ENCODE data around the gene RMDN2. TPM values are rescaled to one million over a fixed set of nuclear protein-coding genes. Genes with fewer than 3 reads are reported as not detected.

RMDN2 gene
- total RNA-seq, 2 donors from 2014 or later, result 3.9 to 4.9 TPM

DNA sequence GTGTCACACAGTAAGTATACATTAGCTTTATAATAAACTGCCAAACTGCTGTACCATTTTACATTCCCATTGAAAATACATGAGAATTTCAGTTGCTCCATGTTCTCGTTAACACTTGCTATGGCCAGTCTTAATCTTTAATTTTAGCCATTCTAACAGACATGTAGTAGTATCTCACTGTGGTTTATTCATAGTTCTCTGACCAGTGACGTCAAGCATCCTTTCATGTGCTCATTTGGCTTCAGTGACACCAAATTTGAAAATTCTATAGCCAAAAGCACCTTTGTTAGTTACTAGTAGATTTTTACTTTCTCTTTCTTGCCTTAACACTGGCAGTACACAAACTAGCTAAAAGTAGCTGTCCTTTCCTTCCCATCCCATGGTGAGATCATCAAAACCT, 107.9 kb downstream of the RMDN2 start:
- Mint-ChIP-seq H3K4me1 (peaks cover 1% of the 10 kb centered on the region), H3K27me3 (ENCODE audit: insufficient read depth) (peaks cover 20% of the 10 kb centered on the region), H3K36me3 (ENCODE audit: low read depth) (no peaks in the 10 kb centered on the region), H3K9me3 (no peaks in the 10 kb centered on the region), H3K27ac (no peak overlapping the region), H3K4me3 (no peak overlapping the region)
- DNase-seq, result no peak
- WGBS, 2 experiments (ENCODE audit: insufficient coverage in 1 of 2, insufficient read length in 1 of 2), result 88 to 94% methylated on average over 2 of the region's 2 CpGs
- Histone ChIP-seq H3K4me1 (ENCODE audit: control insufficient read depth, insufficient read depth, low read length) (no peaks in the 10 kb centered on the region), H3K9ac (ENCODE audit: extremely low read depth, low read length, poor library complexity, severe bottlenecking) (no peak overlapping the region), H3K27ac (ENCODE audit: low read depth, low read length) (no peak overlapping the region), H3K27me3 (ENCODE audit: control insufficient read depth, insufficient read depth, low read length, poor library complexity, severe bottlenecking) (no peaks in the 10 kb centered on the region), H3K4me3 (ENCODE audit: low read length) (no peak overlapping the region), H3K36me3 (ENCODE audit: control insufficient read depth, insufficient read depth, low read length) (no peaks in the 10 kb centered on the region), H3K9me3 (ENCODE audit: control insufficient read depth, low read length) (no peaks in the 10 kb centered on the region)
- TF ChIP-seq, protein P1, sequence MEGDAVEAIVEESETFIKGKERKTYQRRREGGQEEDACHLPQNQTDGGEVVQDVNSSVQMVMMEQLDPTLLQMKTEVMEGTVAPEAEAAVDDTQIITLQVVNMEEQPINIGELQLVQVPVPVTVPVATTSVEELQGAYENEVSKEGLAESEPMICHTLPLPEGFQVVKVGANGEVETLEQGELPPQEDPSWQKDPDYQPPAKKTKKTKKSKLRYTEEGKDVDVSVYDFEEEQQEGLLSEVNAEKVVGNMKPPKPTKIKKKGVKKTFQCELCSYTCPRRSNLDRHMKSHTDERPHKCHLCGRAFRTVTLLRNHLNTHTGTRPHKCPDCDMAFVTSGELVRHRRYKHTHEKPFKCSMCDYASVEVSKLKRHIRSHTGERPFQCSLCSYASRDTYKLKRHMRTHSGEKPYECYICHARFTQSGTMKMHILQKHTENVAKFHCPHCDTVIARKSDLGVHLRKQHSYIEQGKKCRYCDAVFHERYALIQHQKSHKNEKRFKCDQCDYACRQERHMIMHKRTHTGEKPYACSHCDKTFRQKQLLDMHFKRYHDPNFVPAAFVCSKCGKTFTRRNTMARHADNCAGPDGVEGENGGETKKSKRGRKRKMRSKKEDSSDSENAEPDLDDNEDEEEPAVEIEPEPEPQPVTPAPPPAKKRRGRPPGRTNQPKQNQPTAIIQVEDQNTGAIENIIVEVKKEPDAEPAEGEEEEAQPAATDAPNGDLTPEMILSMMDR (conservative IDR thresholded peaks at IDR 0.05), result no peak

GRCh38 chr2:38033646-38034045, 108.6 kb downstream of the RMDN2 start:
- peaks cover 6% of the 10 kb centered on the region for H3K4me1 Mint-ChIP-seq
- Histone ChIP-seq H3K36me3 (ENCODE audit: control insufficient read depth, insufficient read depth, low read length) (no peaks in the 10 kb centered on the region), H3K4me1 (ENCODE audit: control insufficient read depth, insufficient read depth, low read length) (no peaks in the 10 kb centered on the region), H3K9me3 (ENCODE audit: control insufficient read depth, low read length) (no peaks in the 10 kb centered on the region), H3K9ac (ENCODE audit: extremely low read depth, low read length, poor library complexity, severe bottlenecking) (no peak overlapping the region), H3K27ac (ENCODE audit: low read depth, low read length) (no peak overlapping the region), H3K27me3 (ENCODE audit: control insufficient read depth, insufficient read depth, low read length, poor library complexity, severe bottlenecking) (no peaks in the 10 kb centered on the region), H3K4me3 (ENCODE audit: low read length) (no peak overlapping the region)
- H3K9me3 Mint-ChIP-seq, result no peaks in the 10 kb centered on the region
- no peak overlapping the region for H3K4me3 Mint-ChIP-seq
- H3K27ac Mint-ChIP-seq, result no peak overlapping the region
- H3K27me3 Mint-ChIP-seq (ENCODE audit: insufficient read depth), result peaks cover 27% of the 10 kb centered on the region
- DNase-seq, result no peak
- WGBS, 2 experiments (ENCODE audit: insufficient coverage in 1 of 2, insufficient read length in 1 of 2), result 67 to 68% methylated on average over 2 of the region's 2 CpGs
- H3K36me3 Mint-ChIP-seq (ENCODE audit: low read depth), result no peaks in the 10 kb centered on the region
- TF ChIP-seq, protein P1 (conservative IDR thresholded peaks at IDR 0.05), result no peak

DNA sequence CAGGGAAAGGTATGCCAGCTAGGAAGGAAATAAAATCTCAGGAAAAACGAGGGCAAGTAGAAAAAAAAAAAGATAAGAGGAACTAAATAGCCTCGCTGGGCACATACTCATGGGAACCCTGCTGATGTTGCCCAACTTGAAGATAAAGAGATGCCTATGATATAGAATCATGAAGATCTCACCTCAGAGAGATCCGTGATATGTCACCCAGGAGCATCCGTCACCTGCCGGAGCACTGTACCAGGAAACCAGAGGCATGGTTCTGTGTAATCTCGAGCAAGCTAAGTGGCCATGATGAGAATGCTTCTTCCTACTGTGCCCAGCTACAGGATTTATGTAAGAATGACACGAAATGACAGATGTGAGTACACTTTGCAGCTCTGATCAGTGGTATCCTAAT, 110.9 kb downstream of the RMDN2 start:
- no peak for DNase-seq
- Mint-ChIP-seq H3K4me3 (no peak overlapping the region), H3K9me3 (no peaks in the 10 kb centered on the region), H3K27me3 (ENCODE audit: insufficient read depth) (peaks cover 38% of the 10 kb centered on the region), H3K36me3 (ENCODE audit: low read depth) (no peaks in the 10 kb centered on the region), H3K4me1 (peaks cover 6% of the 10 kb centered on the region), H3K27ac (no peak overlapping the region)
- H3K9me3 ChIP-seq (ENCODE audit: control insufficient read depth, low read length), result no peaks in the 10 kb centered on the region
- TF ChIP-seq, protein P1 (conservative IDR thresholded peaks at IDR 0.05), result no peak
- H3K4me1 ChIP-seq (ENCODE audit: control insufficient read depth, insufficient read depth, low read length), result no peaks in the 10 kb centered on the region
- H3K36me3 ChIP-seq (ENCODE audit: control insufficient read depth, insufficient read depth, low read length), result no peaks in the 10 kb centered on the region
- 92 to 93% methylated on average over 7 of the region's 7 CpGs for WGBS, 2 experiments (ENCODE audit: insufficient coverage in 1 of 2, insufficient read length in 1 of 2)
- peak overlapping the region; percentile 30 for H3K27ac ChIP-seq (ENCODE audit: low read depth, low read length)
- no peak overlapping the region for H3K9ac ChIP-seq (ENCODE audit: extremely low read depth, low read length, poor library complexity, severe bottlenecking)
- no peak overlapping the region for H3K4me3 ChIP-seq (ENCODE audit: low read length)
- no peaks in the 10 kb centered on the region for H3K27me3 ChIP-seq (ENCODE audit: control insufficient read depth, insufficient read depth, low read length, poor library complexity, severe bottlenecking)
